HG03469 (cell line): ENCODE data around the gene PANX1.

Experiments
- ATAC-seq: cut with Tn5 transposase; IDR thresholded peaks from one replicate; pipeline ENCODE4 v1.9.1; 2021; ENCODE audit warnings: mild to moderate bottlenecking, moderate library complexity, moderate number of reproducible peaks; ENCODE audit not compliant: unreplicated experiment

PANX1 gene

DNA sequence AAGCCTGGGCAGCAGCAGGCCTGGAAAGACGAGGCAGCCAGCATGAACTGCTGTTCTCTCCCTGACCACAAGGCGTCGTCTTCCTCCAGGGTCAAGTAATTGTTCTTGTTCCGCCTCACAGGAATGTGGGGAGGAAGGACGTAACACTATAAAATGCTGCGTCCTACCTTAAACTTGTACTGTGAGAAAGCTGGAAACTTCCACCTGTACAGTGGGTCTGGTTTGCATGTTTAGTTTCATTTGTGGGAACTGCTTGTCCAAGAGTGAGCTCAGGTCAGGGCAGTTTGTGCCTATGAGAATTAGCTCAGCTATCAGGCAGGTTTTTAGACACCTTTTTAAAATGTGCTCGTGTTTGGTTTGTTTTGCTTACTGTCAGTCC, 55.2 kb downstream of the PANX1 start:
- ATAC-seq, result peak; percentile 46

GRCh38 chr11:94184362-94184761, 55.7 kb downstream of the PANX1 start:
- no peak for ATAC-seq

GRCh38 chr11:94184846-94185245, 56.2 kb downstream of the PANX1 start:
- ATAC-seq, result no peak

DNA sequence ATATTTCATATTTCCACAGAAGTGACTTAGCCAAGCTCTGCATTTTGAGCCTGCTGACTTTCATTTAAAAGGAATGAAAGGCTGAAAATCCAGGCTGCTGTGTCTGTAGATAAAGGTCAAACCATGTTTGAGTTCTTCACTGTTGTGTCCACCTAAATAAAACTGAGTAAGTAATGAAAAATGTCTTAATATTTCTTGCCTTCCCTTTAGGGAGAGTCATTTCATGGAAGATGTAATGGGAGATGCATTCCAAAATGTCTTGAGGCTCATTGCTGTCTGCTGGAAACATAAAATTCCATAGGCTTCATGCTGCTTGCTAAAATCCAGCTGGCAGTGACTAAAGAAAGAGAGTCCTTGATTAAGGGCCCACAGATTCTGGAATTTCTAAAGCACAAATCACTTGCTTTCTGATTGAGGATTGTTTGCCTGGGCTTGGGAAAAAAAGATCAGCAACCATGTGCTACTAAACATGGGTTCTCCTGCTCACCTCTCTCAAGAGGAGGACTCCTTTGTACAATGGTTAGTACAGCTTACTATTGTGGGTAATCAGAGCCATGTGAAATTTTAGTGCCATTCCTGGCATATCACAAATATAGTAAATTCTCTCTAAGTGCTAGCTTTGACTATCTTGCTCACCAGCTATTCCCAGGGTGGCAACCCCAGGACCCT, 56.9 kb downstream of the PANX1 start:
- ATAC-seq, result no peak

DNA sequence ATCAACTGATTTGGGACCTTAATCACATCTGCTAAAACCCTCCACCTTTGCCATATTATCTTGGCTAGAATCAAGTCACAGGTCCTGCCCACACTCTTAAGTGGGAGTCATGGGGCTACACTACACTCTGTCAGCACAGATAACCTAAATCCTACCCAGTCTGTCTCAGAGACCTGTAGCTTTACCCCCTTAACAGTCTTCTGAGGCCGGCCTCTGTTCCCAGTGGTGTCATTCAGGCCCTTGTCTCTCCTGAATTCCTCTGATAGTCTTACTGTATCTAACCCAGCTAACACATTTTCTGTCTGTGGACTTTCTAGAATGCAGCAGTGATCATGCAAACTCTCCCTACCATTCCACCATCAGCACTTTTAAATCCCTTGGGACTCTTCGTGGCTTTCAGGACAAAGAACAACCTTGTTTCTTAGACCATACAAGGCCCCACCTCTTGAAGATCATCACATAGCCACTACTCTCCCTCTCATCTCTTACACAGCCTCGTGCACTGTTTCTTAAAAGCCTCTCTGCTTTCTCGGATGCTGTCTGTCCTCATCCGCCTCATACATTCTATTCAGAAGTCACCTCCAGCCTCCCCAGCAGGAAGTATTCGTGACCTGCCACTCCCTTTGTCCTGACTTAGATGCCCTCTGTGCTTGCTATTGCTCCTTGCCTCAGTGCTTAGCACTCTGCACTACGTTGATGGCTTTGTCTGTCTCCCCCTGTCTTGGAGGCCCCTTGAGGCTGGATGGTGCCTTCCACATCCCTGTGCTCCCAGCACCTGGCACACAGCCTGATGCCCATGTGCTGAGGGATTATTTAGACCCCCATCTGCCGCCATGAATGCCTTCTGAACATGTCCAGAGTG, 57.9 kb downstream of the PANX1 start:
- no peak for ATAC-seq

- no peak for ATAC-seq
Measured at GRCh38 chr11:94193288-94193687, 64.6 kb downstream of the PANX1 start.

DNA sequence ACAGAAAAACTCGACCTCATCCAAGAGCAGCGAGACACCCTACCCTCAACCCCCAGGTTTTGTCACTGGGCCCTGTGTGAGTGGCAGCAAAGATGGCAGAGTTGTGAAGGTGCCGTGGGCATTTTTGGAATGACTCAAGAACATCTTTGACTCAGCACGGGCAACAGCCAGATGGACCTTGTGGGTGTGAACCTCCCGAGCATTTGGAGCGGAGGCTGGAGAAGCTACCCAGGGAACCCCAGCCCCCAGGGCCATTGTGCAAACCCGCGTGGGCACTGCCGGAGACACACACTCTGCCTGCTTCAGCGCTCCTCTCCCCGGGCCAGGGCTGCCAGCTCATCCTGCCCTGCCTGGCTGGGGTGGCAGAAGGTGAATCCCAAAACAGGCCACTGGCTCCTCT, 66.1 kb downstream of the PANX1 start:
- no peak for ATAC-seq

DNA sequence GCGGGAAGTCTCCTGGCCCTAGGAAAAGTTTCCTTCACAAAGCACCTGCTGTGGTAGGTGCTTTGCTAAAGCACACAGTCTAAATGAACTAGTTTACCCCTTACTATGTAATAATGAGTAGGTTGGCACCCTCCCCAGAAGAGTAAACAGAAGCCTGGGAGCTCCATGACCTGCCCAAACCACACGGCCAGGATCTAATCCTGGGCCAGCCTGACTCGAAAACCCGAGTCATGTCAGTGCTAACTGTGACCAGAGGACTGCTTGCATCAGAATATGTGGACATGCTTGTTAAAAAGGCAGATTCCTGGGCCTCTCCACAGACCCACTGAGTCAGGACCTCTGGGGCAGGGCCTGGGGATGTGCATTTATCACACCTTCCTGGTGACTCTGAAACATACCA, 67.7 kb downstream of the PANX1 start:
- no peak for ATAC-seq

DNA sequence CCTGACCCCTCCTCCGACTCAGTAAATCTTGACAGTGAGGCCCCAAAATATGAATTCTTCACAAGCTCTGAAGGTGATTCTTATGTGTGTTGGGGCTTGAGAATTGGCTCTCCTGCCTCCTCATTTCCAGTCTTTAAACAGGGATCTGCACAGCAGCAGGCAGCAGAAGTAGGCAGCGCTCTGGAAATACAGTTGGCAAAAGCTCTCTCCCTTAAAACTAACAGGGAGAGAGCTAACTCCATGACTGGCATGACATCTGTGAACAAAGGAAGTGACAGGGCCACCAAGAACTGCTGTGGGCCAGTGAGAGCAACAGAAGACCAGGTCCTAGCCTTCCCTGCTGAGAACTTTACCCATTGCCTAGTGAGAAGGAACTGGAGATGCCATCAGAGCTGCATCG, 70.1 kb downstream of the PANX1 start:
- no peak for ATAC-seq

DNA sequence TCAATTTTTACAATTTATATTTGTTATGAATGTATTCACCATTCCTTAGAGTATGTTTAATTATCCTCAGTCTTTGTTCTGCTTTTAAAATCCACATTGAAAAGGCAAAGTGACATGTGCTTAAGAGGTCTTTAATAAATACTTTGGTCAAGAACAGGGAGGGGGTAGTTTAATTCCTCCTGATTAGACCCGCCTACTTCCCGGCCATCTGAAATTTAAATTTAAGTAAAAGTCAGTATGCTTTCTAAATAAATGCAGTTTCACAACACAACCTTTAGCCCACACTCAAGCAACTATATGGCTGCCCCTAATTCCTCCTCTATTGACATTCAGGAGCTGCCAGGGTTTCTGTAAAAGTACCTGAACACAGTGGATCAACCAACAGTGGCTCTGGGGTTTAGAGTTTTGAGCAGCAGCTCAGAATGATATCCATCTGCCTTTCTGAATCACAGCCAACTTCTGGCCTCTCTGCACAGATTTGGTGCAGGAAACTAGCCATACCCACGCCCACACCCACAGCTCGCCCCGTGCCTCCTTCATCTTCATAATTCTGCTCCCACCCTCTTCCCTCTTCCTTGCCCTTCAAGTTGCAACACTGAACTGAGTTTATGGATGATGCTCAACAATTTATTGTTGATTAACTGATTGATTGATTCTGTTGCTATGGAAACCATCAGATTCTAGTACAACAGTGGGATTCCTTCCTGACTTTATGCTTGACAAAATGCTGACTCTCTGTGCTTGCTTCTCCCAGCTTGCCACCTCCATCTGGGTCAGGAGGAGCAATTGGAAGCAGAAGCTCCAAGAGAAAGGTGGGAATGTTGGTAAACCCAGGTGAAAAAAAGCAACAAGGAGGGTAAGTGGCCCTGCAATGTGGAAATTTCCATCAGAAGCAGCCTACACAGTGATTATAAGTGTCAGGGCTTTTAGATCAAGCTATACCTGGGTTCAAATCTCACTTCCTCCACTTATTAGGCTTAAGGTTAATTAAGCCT, 70.8 kb downstream of the PANX1 start:
- ATAC-seq, result no peak

- no peak for ATAC-seq
Measured at GRCh38 chr11:94201004-94201465, 72.4 kb downstream of the PANX1 start.

GRCh38 chr11:94203070-94203469, 74.4 kb downstream of the PANX1 start:
- no peak for ATAC-seq

DNA sequence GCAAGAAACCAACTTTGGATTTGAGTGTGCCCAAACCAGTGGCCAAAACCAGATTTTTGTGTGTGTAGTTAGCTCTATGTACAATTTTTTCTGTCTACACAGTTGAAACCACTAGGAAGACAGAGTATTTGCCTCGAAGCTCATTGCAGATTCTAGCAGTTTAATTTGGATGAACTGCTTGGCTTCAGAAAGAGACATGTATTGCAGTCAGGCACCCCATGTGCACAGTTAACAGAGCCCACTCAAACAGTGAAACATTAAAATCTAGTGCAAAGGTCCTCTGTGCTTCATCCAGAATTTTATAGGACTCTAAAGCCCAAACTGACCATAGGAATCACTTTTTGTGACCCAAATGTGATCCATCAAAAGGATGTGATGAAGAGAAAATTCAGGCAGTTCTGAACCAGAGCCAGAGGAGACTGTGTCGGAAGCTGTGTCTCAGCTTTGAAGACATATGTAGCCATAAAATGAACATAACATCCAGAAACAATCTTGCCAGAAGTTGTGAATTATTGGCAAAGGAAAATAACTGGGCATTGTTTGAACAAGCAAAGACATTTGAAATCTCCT, 82.7 kb downstream of the PANX1 start:
- no peak for ATAC-seq

DNA sequence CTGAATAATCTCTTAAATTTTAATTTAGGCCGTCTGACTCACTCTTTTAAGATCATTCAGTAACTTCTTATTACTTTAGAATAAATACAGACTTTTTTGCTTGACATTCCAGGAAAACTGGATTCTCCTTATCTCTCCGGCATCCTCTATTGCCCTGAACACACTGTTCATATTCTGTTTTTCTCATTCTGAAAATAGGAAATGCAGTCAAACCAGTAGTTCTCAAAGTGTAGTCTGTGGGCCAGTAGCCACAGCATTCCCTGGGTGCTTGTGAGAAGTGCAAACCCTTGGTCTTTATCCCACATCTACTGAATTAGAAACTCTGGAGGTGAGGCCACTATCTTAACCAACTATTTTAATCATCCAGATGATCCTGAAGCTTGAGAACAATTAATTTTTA, 84.3 kb downstream of the PANX1 start:
- no peak for ATAC-seq

DNA sequence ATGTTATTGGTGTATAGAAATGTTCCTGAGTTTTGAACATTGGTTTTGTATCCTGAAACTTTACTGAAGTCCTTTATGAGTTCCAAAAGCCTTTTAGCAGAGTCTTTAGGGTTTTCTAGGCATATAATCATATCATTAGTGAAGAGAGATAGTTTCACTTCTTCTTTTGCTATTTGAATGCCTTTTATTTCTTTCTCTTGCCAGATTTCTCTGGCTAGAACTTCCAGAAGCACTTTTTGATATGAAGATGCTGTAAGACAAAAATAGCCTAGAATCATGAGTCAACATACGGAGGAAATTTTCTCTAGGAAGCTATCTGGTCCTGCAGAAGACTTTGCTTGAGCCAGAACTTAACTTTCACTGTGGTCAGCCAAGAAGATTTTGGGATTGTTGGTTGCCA, 89.1 kb downstream of the PANX1 start:
- ATAC-seq, result no peak

DNA sequence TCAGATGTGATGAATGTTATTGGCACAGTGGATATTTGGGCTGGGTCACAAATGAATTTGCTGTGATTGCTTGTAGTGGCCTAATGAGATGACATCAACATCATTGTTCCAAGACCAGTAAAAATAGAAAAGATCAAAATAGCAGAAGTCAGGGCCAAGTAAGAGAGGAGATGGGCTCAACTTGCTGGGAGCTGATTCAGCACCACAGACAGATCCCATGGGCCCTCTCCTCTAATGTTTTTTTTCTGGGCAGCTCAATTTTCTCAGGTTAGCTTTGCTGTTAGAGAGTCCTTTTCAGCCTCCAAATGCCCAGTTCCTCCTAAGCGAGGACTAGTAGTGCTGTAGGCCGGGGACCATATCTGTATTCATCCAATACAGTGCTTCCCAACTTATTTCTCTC, 89.7 kb downstream of the PANX1 start:
- ATAC-seq, result no peak

DNA sequence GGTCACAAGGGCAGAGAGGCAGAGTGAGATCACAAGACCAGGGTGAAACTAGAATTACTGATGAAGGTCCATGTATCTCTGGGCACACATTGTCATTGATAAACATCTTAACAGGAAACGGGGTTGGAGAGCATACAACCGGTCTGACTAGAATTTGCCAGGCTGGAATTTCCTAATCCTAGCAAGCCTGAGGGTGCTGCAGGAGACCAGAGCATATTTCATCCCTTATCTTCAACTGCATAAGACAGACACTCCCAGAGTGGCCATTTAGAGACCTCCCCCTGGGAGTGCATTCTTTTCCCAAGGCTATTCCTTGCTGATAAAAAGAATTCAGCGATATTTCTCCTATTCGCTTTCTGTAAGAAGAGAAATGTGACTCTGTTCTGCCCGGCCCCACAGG, 91.1 kb downstream of the PANX1 start:
- no peak for ATAC-seq

DNA sequence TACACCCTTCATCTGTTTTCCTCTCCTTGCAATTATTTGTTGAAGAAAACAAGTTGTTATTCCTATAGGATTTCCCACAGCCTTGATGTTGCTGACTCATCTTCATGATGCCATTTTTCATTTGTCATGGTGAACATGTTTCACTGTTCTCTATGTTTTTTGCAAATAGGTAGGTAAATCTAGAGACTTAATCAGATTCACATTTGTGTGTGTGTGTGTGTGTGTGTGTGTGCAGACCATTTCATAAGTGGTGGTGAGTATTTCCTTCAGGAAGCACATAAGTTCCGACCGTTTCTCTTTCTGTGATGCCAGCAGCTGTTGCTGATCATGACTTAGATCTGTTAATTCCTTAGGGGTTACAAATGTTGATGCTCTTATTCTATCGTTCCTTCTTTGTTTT, 95.4 kb downstream of the PANX1 start:
- no peak for ATAC-seq
